HCT116 (cell line): ENCODE measurements around the gene ERBB3.

Source experiments
- POLR2A ChIP-seq: IDR thresholded peaks from 2 replicates; pipeline ENCODE4 v1.7.0; 2011; ENCODE audit warnings: borderline replicate concordance; ENCODE audit not compliant: insufficient read depth, insufficient read length; ENCODE audit errors: extremely low read depth
- SIN3A ChIP-seq: IDR thresholded peaks from 2 replicates; pipeline ENCODE4 v1.6.1; 2012; ENCODE audit warnings: low read depth
- ZBTB33 ChIP-seq: IDR thresholded peaks from 2 replicates; pipeline ENCODE4 v1.6.1; 2011; ENCODE audit warnings: mild to moderate bottlenecking, low read length, moderate library complexity; ENCODE audit not compliant: insufficient replicate concordance; ENCODE audit errors: extremely low read depth
- TF ChIP-seq, protein P1 (sequence below): IDR thresholded peaks from 2 replicates; pipeline ENCODE4 v1.6.1; 2012; ENCODE audit warnings: low read depth
- TF ChIP-seq, protein P2 (sequence below), 3 experiments: fragments of 200-600 bp in 1 of 3; sonication (generic) in 1 of 3; IDR thresholded peaks in 2 of 3; conservative IDR thresholded peaks in 1 of 3; 2 replicates each; pipeline ENCODE4 v1.5.1; 2012 to 2017; ENCODE audit warnings: low read depth in 2 of 3, low read length in 2 of 3, antibody characterized with exemption in 1 of 3, borderline replicate concordance in 1 of 3, control low read depth in 1 of 3, mild to moderate bottlenecking in 1 of 3, mixed read lengths in 1 of 3, mixed run types in 1 of 3, moderate library complexity in 1 of 3; ENCODE audit not compliant: insufficient read depth in 1 of 3

DNA sequence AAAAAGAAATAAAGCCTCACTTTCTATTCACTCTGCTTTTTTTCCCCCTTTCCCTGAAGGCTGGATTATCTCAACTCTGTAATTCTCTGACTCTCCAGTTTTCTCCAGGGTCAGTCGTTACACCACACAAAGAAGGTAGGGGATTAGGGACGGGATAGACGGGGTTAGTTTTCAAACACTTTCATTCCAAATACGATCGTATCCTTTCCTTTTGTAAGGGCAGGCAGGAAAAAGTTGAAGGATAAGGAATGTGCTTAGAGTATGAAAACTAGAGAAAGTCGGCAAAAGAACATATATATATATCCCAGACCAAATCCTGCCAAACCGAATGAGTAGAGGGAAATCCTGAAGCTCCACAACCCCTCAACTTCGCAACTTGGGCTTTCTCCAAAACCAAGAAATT lies 47.5 kb downstream of the ERBB3 start:
- TF ChIP-seq ZBTB33 (no peak), POLR2A (no peak), SIN3A (no peak)
- TF ChIP-seq, protein P1, sequence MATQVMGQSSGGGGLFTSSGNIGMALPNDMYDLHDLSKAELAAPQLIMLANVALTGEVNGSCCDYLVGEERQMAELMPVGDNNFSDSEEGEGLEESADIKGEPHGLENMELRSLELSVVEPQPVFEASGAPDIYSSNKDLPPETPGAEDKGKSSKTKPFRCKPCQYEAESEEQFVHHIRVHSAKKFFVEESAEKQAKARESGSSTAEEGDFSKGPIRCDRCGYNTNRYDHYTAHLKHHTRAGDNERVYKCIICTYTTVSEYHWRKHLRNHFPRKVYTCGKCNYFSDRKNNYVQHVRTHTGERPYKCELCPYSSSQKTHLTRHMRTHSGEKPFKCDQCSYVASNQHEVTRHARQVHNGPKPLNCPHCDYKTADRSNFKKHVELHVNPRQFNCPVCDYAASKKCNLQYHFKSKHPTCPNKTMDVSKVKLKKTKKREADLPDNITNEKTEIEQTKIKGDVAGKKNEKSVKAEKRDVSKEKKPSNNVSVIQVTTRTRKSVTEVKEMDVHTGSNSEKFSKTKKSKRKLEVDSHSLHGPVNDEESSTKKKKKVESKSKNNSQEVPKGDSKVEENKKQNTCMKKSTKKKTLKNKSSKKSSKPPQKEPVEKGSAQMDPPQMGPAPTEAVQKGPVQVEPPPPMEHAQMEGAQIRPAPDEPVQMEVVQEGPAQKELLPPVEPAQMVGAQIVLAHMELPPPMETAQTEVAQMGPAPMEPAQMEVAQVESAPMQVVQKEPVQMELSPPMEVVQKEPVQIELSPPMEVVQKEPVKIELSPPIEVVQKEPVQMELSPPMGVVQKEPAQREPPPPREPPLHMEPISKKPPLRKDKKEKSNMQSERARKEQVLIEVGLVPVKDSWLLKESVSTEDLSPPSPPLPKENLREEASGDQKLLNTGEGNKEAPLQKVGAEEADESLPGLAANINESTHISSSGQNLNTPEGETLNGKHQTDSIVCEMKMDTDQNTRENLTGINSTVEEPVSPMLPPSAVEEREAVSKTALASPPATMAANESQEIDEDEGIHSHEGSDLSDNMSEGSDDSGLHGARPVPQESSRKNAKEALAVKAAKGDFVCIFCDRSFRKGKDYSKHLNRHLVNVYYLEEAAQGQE: no peak
- TF ChIP-seq, protein P2, sequence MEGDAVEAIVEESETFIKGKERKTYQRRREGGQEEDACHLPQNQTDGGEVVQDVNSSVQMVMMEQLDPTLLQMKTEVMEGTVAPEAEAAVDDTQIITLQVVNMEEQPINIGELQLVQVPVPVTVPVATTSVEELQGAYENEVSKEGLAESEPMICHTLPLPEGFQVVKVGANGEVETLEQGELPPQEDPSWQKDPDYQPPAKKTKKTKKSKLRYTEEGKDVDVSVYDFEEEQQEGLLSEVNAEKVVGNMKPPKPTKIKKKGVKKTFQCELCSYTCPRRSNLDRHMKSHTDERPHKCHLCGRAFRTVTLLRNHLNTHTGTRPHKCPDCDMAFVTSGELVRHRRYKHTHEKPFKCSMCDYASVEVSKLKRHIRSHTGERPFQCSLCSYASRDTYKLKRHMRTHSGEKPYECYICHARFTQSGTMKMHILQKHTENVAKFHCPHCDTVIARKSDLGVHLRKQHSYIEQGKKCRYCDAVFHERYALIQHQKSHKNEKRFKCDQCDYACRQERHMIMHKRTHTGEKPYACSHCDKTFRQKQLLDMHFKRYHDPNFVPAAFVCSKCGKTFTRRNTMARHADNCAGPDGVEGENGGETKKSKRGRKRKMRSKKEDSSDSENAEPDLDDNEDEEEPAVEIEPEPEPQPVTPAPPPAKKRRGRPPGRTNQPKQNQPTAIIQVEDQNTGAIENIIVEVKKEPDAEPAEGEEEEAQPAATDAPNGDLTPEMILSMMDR (IDR thresholded peaks at IDR 0.05 in 2 of 3, conservative IDR thresholded peaks at IDR 0.05 in 1 of 3; ENCODE audit: borderline replicate concordance in 1 of 3, insufficient read depth in 1 of 3, low read depth in 2 of 3, low read length in 2 of 3): no peak
